Naive B cell (primary cell): ENCODE measurements around the gene SLC27A2. TPM values are rescaled to one million over a fixed set of nuclear protein-coding genes. Genes with fewer than 3 reads are reported as not detected.
A peak's percentile ranks its signal among the peaks of the same experiment; 100 is the strongest.

Experiments
- ATAC-seq, 2 donors: fragments of 150-1000 bp; cut with Tn5 transposase; 2 replicates each; pipeline ENCODE4 v1.10.0; 2021; ENCODE audit warnings: low read depth in 2 of 2, mild to moderate bottlenecking in 2 of 2, moderate library complexity in 2 of 2
- DNase-seq: peaks from one replicate; pipeline ENCODE4 v3.0.0; 2022
- H3K27ac Mint-ChIP-seq, 6 donors: one replicate each; pipeline ENCODE4 v1.8.0; 2020 to 2022; ENCODE audit warnings: mild to moderate bottlenecking in 6 of 6, mixed read lengths in 6 of 6, moderate library complexity in 5 of 6, inconsistent platforms in 2 of 6
- H3K27me3 Mint-ChIP-seq, 3 donors: one replicate each; pipeline ENCODE4 v1.8.0; 2021 to 2022; ENCODE audit warnings: mixed read lengths in 3 of 3, mild to moderate bottlenecking in 1 of 3
- H3K36me3 Mint-ChIP-seq, 2 donors: one replicate each; pipeline ENCODE4 v1.8.0; 2020 to 2022; ENCODE audit warnings: mixed read lengths in 2 of 2, inconsistent platforms in 1 of 2, mild to moderate bottlenecking in 1 of 2
- H3K4me1 Mint-ChIP-seq, 3 donors: one replicate each; pipeline ENCODE4 v1.8.0; 2020 to 2022; ENCODE audit warnings: mixed read lengths in 3 of 3, inconsistent platforms in 1 of 3, mild to moderate bottlenecking in 1 of 3, moderate library complexity in 1 of 3
- H3K4me3 Mint-ChIP-seq, 8 donors: one replicate each; pipeline ENCODE4 v1.8.0; 2020 to 2022; ENCODE audit warnings: mild to moderate bottlenecking in 8 of 8, mixed read lengths in 8 of 8, moderate library complexity in 8 of 8, inconsistent platforms in 2 of 8
- H3K9me3 Mint-ChIP-seq, 7 donors: one replicate each; pipeline ENCODE4 v1.8.0; 2020 to 2022; ENCODE audit warnings: mixed read lengths in 7 of 7, mild to moderate bottlenecking in 5 of 7, inconsistent platforms in 2 of 7, moderate library complexity in 1 of 7
- polyA plus RNA-seq, 6 donors: library from polyadenylated mRNA; unstranded; fragments of 300-500 nt; fragmentation: Illumina TruSeq; gene quantifications; one replicate each; pipeline ENCODE4 v1.2.3, GENCODE V29; 2021; ENCODE audit warnings: low read depth in 6 of 6

The SLC27A2 gene
- polyA plus RNA-seq, 6 donors from 2014 or later = 0.13 to 1.0 TPM; not detected in 4

GRCh38 chr15:50219820-50220219 lies 37.8 kb downstream of the SLC27A2 start:
- H3K36me3 Mint-ChIP-seq = no peaks in the 10 kb centered on the region
- H3K27ac Mint-ChIP-seq = no peak overlapping the region
- DNase-seq = no peak
- no peaks in the 10 kb centered on the region for H3K27me3 Mint-ChIP-seq
- H3K9me3 Mint-ChIP-seq = peaks cover 0 to 4% (median 0%) of the 10 kb centered on the region in 7 donors
- ATAC-seq = no peak
- H3K4me1 Mint-ChIP-seq = peaks cover 4 to 7% (median 6%) of the 10 kb centered on the region in 3 donors
- H3K4me3 Mint-ChIP-seq = peak overlapping the region in 1 of 8 donors; percentile 54

DNA sequence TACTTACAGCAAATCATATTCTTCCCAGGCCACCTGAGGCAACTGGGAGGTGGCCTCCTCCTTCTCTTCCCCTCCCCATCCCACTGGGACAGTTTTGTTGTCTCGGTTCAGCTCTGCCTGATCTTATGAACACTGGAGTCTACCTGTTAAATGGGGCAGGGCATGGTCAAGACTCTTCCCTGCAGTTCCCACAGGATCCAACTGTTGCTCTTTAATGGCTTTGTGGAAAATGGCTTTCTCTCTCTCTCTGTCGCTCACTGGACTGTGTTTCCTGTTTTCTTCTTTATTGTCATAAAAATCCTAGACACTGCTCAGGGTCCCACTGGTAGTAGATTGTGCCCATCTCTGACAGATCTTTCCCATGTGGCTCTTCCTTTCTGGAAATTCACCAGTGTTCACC lies 40.2 kb downstream of the SLC27A2 start:
- Mint-ChIP-seq H3K27ac (peak overlapping the region in 2 of 6 donors; percentile 17 to 44), H3K4me1 (peaks cover 4 to 7% (median 6%) of the 10 kb centered on the region in 3 donors), H3K9me3 (no peaks in the 10 kb centered on the region), H3K36me3 (no peaks in the 10 kb centered on the region), H3K27me3 (no peaks in the 10 kb centered on the region), H3K4me3 (peak overlapping the region in 1 of 8 donors; percentile 23)
- ATAC-seq (no peak), DNase-seq (no peak)

DNA sequence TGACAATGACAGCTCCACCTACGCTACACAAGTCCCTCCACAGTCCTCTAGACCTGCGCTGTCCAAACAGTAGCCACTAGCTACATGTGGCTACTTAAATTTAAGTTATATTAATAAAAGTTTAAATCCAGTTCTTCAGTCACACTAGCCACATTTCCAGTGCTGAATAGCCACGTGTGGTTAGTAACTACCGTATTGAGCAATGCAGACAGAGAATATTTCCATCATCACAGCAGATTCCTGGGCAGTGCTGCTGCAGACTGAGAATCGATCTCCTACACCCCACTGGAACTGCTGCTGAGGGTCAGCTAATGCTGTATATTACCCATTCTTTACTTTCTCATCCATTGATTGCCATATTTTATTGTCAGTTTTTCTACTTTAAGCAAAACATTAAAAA lies 42.6 kb downstream of the SLC27A2 start:
- Mint-ChIP-seq H3K9me3 (no peaks in the 10 kb centered on the region), H3K27me3 (no peaks in the 10 kb centered on the region), H3K4me3 (no peak overlapping the region), H3K4me1 (peaks cover 4 to 7% (median 6%) of the 10 kb centered on the region in 3 donors), H3K27ac (no peak overlapping the region), H3K36me3 (no peaks in the 10 kb centered on the region)
- DNase-seq (no peak), ATAC-seq (no peak)

DNA sequence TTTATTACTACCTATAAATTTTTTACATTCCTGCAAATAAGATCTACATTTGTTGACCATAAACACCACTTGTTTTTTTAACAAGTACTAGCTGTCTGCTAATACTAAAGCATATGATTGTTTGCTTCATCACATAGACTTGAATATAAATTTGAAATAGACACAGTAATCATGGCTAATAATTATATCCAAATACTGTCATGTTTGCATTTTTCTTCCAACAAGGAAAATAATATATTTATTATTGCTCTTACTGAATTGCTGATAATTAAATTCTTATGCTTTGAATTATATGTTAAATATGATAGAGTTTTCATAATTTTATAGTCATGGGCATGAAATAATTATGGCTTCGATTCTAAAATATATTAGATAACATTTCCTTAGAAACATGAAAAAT lies 43.1 kb downstream of the SLC27A2 start:
- no peaks in the 10 kb centered on the region for H3K27me3 Mint-ChIP-seq
- H3K27ac Mint-ChIP-seq = no peak overlapping the region
- no peaks in the 10 kb centered on the region for H3K36me3 Mint-ChIP-seq
- H3K4me1 Mint-ChIP-seq = peaks cover 4 to 7% (median 6%) of the 10 kb centered on the region in 3 donors
- no peaks in the 10 kb centered on the region for H3K9me3 Mint-ChIP-seq
- DNase-seq (no peak), ATAC-seq (no peak)
- no peak overlapping the region for H3K4me3 Mint-ChIP-seq

DNA sequence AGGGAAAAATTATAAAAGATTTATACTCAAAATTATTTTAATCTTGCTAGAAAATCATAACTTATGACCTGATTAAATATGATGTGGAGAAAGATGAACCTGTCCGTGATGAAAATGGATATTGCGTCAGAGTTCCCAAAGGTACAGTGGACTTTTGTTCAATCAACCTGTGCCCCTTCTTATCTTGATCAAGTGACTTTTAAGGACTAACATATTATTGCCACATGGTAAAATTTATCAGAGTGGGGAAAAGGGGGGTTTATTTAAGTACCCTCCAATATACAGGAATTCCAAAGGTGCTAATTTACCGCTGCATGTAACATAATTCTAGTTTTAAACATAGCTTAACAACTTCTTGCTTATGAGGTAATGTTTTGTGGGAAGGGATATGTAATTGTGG lies 43.9 kb downstream of the SLC27A2 start:
- Mint-ChIP-seq H3K4me3 (no peak overlapping the region), H3K4me1 (peaks cover 4 to 7% (median 6%) of the 10 kb centered on the region in 3 donors), H3K36me3 (no peaks in the 10 kb centered on the region), H3K27ac (no peak overlapping the region), H3K27me3 (no peaks in the 10 kb centered on the region), H3K9me3 (no peaks in the 10 kb centered on the region)
- DNase-seq (no peak), ATAC-seq (no peak)

GRCh38 chr15:50227076-50227475 lies 45.1 kb downstream of the SLC27A2 start:
- Mint-ChIP-seq H3K4me3 (no peak overlapping the region), H3K27ac (no peak overlapping the region), H3K27me3 (no peaks in the 10 kb centered on the region), H3K4me1 (peaks cover 3 to 5% (median 4%) of the 10 kb centered on the region in 3 donors), H3K9me3 (no peaks in the 10 kb centered on the region), H3K36me3 (no peaks in the 10 kb centered on the region)
- ATAC-seq = no peak
- no peak for DNase-seq

DNA sequence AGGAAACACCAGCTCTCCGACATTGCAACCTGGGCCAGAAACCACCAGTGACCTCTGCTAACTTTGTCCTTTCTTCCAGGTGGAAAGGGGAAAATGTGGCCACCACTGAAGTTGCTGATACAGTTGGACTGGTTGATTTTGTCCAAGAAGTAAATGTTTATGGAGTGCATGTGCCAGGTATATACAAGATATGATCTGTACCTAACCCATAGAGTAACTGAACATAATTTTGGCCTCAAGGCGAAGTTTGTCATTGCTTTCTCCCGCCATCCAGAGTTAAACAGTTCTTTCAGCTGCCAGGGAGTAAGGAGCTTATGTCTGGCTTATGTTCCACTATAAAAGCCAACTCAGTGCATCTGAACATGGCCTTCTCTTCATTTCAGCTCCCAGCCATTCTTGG lies 46.9 kb downstream of the SLC27A2 start:
- no peak overlapping the region for H3K27ac Mint-ChIP-seq
- no peaks in the 10 kb centered on the region for H3K27me3 Mint-ChIP-seq
- no peaks in the 10 kb centered on the region for H3K36me3 Mint-ChIP-seq
- ATAC-seq (no peak), DNase-seq (no peak)
- H3K4me1 Mint-ChIP-seq = no peaks in the 10 kb centered on the region
- no peak overlapping the region for H3K4me3 Mint-ChIP-seq
- no peaks in the 10 kb centered on the region for H3K9me3 Mint-ChIP-seq

GRCh38 chr15:50229336-50229735 lies 47.3 kb downstream of the SLC27A2 start:
- Mint-ChIP-seq H3K4me1 (no peaks in the 10 kb centered on the region), H3K27me3 (no peaks in the 10 kb centered on the region), H3K27ac (no peak overlapping the region), H3K9me3 (no peaks in the 10 kb centered on the region), H3K4me3 (no peak overlapping the region), H3K36me3 (no peaks in the 10 kb centered on the region)
- ATAC-seq = no peak
- no peak for DNase-seq

- Mint-ChIP-seq H3K27ac (no peak overlapping the region), H3K4me1 (no peaks in the 10 kb centered on the region), H3K9me3 (no peaks in the 10 kb centered on the region), H3K36me3 (no peaks in the 10 kb centered on the region), H3K27me3 (no peaks in the 10 kb centered on the region), H3K4me3 (no peak overlapping the region)
- DNase-seq (no peak), ATAC-seq (no peak)
Observed at GRCh38 chr15:50231761-50232160, 49.8 kb downstream of the SLC27A2 start.

GRCh38 chr15:50232791-50233190 lies 50.8 kb downstream of the SLC27A2 start:
- Mint-ChIP-seq H3K4me3 (no peak overlapping the region), H3K4me1 (no peaks in the 10 kb centered on the region), H3K27ac (peak overlapping the region in 1 of 6 donors; percentile 29), H3K27me3 (no peaks in the 10 kb centered on the region), H3K36me3 (no peaks in the 10 kb centered on the region), H3K9me3 (no peaks in the 10 kb centered on the region)
- DNase-seq (no peak), ATAC-seq (no peak)

GRCh38 chr15:50233192-50233736 lies 51.3 kb downstream of the SLC27A2 start:
- Mint-ChIP-seq H3K4me1 (no peaks in the 10 kb centered on the region), H3K4me3 (no peak overlapping the region), H3K27ac (peak overlapping the region in 1 of 6 donors; percentile 29), H3K27me3 (no peaks in the 10 kb centered on the region), H3K9me3 (no peaks in the 10 kb centered on the region), H3K36me3 (no peaks in the 10 kb centered on the region)
- DNase-seq (no peak), ATAC-seq (no peak)

GRCh38 chr15:50234764-50235163 lies 52.8 kb downstream of the SLC27A2 start:
- H3K27ac Mint-ChIP-seq = no peak overlapping the region
- H3K4me3 Mint-ChIP-seq = no peak overlapping the region
- DNase-seq (no peak), ATAC-seq (no peak)
- no peaks in the 10 kb centered on the region for H3K36me3 Mint-ChIP-seq
- H3K4me1 Mint-ChIP-seq = no peaks in the 10 kb centered on the region
- no peaks in the 10 kb centered on the region for H3K9me3 Mint-ChIP-seq
- H3K27me3 Mint-ChIP-seq = no peaks in the 10 kb centered on the region

- H3K36me3 Mint-ChIP-seq = no peaks in the 10 kb centered on the region
- no peak overlapping the region for H3K4me3 Mint-ChIP-seq
- no peaks in the 10 kb centered on the region for H3K27me3 Mint-ChIP-seq
- H3K4me1 Mint-ChIP-seq = no peaks in the 10 kb centered on the region
- ATAC-seq = no peak
- no peak overlapping the region for H3K27ac Mint-ChIP-seq
- no peak for DNase-seq
- no peaks in the 10 kb centered on the region for H3K9me3 Mint-ChIP-seq
Observed at GRCh38 chr15:50235794-50236193, 53.8 kb downstream of the SLC27A2 start.

DNA sequence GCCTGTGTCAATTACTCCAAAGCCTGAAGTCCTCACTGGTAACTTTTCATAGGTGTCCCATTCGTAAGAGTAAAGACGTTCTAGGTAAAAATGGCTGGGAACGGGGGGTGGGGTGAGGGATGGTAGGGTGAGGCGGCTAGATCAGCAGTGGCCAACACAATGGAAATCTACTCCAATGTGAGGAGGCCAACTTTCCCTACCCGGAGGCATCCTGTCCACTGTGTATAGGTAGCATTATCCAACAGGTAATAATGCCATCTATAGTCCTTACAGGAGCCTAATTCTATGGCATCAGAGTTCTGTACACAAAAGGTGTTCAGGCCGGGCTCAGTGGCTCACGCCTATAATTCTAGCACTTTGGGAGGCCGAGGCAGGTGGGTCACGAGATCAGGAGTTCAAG lies 54.4 kb downstream of the SLC27A2 start:
- DNase-seq (no peak), ATAC-seq (no peak)
- Mint-ChIP-seq H3K27me3 (no peaks in the 10 kb centered on the region), H3K4me3 (no peak overlapping the region), H3K9me3 (no peaks in the 10 kb centered on the region), H3K36me3 (no peaks in the 10 kb centered on the region), H3K27ac (no peak overlapping the region), H3K4me1 (no peaks in the 10 kb centered on the region)

GRCh38 chr15:50238255-50238654 lies 56.3 kb downstream of the SLC27A2 start:
- DNase-seq (no peak), ATAC-seq (no peak)
- H3K9me3 Mint-ChIP-seq = no peaks in the 10 kb centered on the region
- no peak overlapping the region for H3K4me3 Mint-ChIP-seq
- H3K27me3 Mint-ChIP-seq = no peaks in the 10 kb centered on the region
- H3K4me1 Mint-ChIP-seq = no peaks in the 10 kb centered on the region
- no peaks in the 10 kb centered on the region for H3K36me3 Mint-ChIP-seq
- H3K27ac Mint-ChIP-seq = peak overlapping the region in 1 of 6 donors; percentile 5
